Cardiac fibroblast (primary cell): ENCODE results near the gene LIMS3.
"Not testable (repeated sequence)": the region's sequence is repeated elsewhere in the genome, so short reads cannot be mapped to it uniquely, and the experiment has no call there.

Experiments
- DNase-seq, 2 donors: peaks; one replicate each; pipeline versions ENCODE4 v3.0.0 to v3.0.0-alpha.2; 2010; ENCODE audit warnings: low read depth in 2 of 2
- H3K4me3 ChIP-seq, 2 donors: replicated peaks in 1 of 2; 1 replicate in 1 of 2; 2 replicates in 1 of 2; pipeline ENCODE4 v1.5.1; 2011; ENCODE audit warnings: low read depth in 2 of 2, low read length in 2 of 2, mild to moderate bottlenecking in 2 of 2, moderate library complexity in 1 of 2

The LIMS3 gene

GRCh38 chr2:109915830-109916229 lies 17.3 kb downstream of the LIMS3 start:
- not testable (repeated sequence) for H3K4me3 ChIP-seq, DNase-seq

DNA sequence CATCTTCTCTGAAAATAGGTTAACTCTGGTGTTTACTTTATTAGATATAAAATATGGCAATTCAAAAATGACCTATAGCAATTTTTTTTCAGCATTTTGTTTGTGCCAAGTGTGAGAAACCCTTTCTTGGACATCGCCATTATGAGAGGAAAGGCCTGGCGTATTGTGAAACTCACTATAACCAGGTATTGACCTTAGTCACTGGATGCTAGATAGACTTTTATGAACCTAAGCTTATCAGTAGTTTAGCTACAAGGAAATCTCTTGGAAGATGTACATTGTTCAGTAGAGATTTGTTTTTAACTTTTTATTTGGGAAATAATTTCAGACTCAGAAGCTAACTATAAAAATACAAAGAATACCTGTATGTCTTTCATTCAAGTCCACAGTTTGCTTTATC lies 21.7 kb downstream of the LIMS3 start:
- DNase-seq, H3K4me3 ChIP-seq: not testable (repeated sequence)

- DNase-seq, H3K4me3 ChIP-seq: not testable (repeated sequence)
Observed at GRCh38 chr2:109921543-109922384, 23.3 kb downstream of the LIMS3 start.

DNA sequence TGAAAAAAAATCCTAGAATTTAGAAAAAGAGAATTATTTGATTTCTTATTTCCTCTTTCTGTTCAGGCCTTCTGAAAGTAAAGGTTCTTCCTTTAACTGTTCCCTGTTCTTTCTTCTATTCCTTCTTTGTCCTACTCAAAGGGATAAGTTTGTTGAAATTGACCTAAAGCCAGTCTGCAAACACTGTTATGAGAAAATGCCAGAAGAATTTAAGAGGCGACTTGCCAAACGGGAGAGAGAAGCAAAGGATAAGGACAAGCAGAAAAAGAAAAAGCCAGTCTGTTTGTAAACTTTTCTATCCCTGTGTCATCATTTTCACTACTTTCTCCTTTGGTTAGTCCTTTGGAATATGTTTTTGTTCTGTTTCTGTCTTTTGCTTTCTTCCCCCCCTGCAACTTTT lies 26.0 kb downstream of the LIMS3 start:
- H3K4me3 ChIP-seq, DNase-seq: not testable (repeated sequence)

- DNase-seq, H3K4me3 ChIP-seq: not testable (repeated sequence)
Observed at GRCh38 chr2:109927803-109928202, 29.3 kb downstream of the LIMS3 start.

DNA sequence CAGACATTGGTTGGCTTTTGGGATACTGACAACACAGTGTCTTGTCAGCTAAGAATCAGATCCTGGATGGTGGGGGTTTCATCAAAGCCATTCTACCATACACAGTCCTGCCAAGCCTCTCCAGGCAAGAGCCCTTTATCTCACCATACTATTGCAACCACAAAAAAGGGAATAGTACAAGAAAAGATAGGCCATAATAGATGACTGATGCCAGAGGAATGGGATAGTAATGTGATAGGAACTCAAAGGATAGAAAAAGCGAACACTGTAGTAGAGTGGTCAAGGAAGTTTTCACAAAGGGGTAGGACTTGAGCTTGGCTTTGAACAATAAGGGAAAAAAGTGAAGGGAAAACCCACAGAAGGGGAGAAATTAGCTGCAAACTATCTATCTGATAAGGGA lies 30.7 kb downstream of the LIMS3 start:
- not testable (repeated sequence) for DNase-seq, H3K4me3 ChIP-seq

GRCh38 chr2:109936534-109936933 lies 38.0 kb downstream of the LIMS3 start:
- H3K4me3 ChIP-seq, DNase-seq: not testable (repeated sequence)

DNA sequence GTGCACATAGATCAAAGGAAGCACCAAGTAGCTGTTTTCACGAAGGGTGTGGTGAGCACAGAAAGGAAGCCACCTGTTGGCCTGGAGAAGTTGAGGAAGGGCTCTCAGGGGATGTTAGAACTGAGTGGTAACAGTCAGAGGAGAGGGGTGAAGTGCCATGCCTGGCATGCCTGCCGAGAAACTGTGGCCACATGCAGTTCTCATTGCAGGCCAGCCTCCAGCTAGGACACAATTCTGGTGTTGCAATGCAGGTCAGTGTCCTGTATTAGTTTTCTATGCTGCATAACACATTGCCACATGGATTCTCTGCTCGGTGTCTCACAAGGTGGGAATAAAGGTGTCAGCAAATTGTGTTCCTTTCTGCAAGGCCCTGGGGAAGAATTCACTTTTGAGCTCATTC lies 46.9 kb downstream of the LIMS3 start:
- DNase-seq, H3K4me3 ChIP-seq: not testable (repeated sequence)

DNA sequence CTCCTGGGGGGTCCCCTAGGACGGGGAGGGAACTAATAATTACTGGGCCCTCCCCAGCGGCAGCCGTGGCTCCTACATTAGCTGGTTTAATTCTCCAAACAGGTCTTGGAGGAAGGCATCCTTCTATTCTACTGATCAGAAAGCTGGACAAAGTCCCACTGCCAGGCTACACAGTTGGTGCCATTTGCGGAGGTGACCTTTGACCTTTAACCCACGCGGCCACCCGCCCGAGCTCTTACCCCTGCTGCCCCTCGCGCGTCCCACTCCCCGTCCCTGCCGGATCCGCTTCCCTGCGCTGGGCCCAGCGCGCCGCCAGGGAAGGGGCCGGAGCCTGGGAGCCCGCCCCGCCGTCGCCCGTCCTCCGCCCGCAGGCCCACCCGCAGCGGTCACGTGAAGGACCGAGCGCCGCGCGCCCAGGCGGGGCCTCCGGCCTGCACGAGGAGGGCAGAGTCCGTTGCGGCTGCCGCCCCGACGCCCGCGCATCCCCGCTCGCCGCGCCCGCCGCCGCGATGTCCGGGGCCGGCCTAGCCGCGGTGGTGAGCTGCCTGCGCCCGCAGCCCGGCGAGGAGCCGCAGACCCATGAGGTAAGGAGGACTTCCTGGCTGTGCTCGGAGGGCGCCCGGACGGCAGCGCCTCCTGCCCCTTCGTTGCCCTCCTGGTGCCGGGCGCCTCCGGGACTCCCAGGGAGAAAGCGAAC lies 48.9 kb downstream of the LIMS3 start:
- DNase-seq, H3K4me3 ChIP-seq: not testable (repeated sequence)

- not testable (repeated sequence) for DNase-seq, H3K4me3 ChIP-seq
Observed at GRCh38 chr2:109947959-109948520, 49.6 kb downstream of the LIMS3 start.

DNA sequence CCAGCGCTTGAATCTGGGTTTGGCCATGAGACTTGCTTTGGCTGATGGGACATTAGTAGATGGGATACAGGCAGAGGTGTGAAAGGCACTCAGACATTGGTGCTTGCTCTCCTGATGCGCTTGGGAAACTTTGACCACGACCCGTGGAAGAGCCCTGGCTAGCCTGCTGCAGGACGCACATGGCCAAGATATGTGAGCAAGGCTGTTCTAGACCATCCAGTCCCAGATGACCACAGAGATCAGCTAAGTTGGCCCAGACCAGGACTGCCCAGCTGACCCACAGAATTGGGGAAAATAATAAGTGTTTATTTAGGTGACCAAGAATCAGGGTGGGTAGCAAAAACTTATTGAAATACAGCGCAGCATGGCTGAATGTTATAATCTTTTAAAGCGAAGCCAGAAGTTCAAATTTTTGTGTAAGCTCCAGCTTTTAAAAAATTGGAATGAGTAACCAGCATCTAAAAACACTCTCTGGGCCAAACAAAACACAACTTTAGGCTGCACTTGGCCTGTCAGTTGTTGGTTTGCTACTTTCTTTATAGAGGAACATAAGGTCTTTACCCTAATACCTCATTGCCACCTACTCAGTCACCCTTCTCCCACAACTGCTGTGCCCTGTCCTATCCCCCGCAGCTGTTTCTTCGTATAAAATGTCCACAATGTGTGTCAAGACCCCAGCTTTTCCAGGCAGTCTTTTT lies 51.8 kb downstream of the LIMS3 start:
- DNase-seq, H3K4me3 ChIP-seq: not testable (repeated sequence)

DNA sequence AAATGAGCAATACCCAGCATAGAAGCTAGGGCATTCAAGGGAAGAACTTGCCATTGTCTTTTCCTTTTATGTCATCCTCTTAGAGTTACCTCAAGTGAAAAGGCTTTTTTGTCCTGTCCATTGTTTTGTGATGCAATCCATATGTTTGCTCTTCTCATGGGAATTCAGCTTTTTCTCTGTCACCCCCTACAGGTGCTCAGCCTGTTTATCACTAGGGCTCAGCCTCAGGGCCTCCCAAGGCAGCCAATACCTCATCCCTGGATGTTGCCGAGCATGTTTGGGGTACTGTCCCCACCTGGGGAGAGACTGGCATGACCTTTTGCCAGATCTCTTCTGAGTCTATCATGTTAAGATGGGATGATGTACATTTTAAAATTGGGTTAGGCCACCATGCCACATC lies 65.5 kb downstream of the LIMS3 start:
- H3K4me3 ChIP-seq, DNase-seq: not testable (repeated sequence)

DNA sequence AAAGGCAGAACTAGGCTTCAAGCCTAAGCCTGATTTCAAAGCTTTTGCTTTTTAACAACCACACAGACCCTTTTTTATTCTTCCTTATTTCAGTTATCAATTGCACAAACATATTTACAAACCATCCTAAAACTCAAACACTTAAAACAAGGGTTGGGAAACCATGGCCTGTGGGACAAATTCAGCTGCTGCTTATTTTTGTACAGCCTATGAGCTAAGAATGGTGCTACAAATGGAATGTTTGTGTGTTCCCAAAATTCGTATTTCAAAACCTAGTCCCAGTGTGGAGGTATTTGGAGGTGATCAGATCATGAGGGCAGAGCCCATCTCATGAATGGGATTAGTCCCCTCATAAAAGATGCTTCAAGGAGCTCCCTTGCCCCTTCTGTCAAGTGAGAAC lies 67.0 kb downstream of the LIMS3 start:
- H3K4me3 ChIP-seq, DNase-seq: not testable (repeated sequence)

DNA sequence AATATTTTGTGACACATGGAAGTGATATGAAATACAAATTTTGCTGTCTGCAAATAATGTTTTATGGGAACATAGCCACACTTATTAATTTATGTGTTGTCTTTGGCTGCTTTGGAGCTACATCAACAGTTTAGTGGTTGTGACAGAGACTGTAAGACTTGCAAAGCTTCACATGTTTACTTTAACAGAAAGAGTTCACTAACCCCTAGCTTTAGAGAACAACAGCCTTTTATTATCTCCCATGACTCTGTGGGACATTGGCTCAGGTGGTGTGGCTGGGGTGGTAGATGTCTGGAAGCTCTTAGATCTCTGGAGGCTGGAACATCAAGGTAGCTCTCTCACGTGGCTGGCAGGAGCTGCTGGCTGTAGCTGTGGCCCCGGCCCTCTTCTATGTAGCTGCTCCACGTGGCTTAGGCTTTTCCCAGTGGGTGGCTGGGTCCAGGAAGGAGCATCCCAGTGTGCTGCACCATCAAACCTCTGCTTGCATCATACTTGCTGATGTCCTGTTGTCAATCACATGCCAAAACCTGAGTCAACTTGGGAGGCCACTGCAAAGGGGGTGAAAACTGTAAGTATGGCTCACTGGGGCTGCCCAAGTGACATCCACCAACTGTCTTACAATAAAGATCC lies 67.7 kb downstream of the LIMS3 start:
- DNase-seq, H3K4me3 ChIP-seq: not testable (repeated sequence)

DNA sequence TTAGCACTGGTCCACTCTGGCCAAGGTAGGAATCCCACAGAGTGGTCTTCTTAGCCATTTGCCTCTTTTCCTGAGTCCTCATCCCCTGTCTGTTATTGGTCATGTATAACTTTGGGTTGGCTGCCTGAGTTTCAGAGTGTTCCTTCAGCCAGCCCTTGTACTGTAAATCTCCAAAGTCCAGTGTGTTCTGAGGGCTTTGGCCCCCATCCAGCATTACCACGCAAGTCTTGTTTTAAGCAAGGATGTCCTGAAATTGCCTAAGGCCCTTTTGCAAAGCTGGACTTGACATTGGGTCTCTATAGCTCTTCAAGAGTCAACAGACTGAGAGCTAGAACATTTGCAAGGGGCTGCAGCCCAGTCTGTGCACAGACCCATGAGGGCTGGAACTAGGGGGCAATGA lies 68.4 kb downstream of the LIMS3 start:
- DNase-seq, H3K4me3 ChIP-seq: not testable (repeated sequence)

- not testable (repeated sequence) for H3K4me3 ChIP-seq, DNase-seq
Observed at GRCh38 chr2:109969864-109970263, 71.4 kb downstream of the LIMS3 start.

- not testable (repeated sequence) for H3K4me3 ChIP-seq
Observed at GRCh38 chr2:109971710-109972109, 73.2 kb downstream of the LIMS3 start.

More at GRCh38 chr2:109971710-109972109, 73.2 kb downstream of the LIMS3 start:
- DNase-seq = not testable (repeated sequence)
